Measurements from ENCODE around the gene COL6A2.
"Not testable (repeated sequence)": the region's sequence is repeated elsewhere in the genome, so short reads cannot be mapped to it uniquely, and the experiment has no call there.

The COL6A2 gene

DNA sequence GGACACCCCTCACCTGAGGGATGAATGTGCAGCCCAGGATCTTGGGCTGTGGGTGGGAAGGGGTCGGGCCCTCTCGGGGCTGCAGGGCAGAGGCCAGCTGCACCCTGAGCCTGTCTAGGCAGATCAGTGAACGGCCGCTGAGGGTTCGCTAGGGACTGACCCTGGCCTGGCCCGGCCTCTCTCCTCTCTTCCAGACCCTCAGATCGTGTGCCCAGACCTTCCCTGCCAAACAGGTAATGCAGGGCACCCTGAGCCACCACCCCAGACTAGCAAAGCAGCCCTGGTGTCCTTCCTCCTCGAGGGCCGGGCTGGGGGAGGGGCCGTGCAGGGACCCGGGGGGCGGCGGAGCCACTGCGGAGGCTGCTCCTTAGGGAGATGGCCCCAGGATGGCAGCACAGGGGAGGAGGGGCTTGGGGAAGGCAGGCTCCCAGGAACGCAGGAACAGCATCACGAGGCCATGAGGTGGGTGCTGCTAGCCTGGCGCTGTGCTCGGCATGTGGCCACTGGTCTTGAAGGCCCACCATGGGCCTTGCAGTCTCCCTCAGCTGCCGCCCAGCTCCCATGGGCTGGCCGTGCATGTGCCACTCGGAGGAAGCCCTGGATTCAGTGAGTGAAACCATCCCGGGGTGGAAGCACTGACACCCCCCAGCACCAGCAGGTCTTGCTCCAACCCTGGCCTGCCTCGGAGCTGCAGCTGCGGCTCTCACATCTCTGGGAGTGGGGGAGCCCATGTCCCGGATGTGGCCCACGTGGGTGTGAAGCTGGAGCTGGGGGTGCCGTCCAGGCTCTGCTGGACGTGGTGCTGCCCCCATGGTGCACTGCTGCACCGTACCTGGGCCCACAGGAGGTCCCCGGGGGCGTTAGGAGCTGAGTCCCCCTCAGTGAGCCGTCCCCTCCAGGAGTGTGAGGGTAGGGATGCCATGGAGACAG, 28.7 kb downstream of the COL6A2 start:
- no peak for DNase-seq (ENCODE audit: low spot score)

GRCh38 chr21:46127239-46128105, 29.6 kb downstream of the COL6A2 start:
- DNase-seq (ENCODE audit: low spot score) = no peak

- no peak for DNase-seq (ENCODE audit: low spot score)
These were observed 30.4 kb downstream of the COL6A2 start for GRCh38 chr21:46128106-46128932.

GRCh38 chr21:46128933-46129571, 31.1 kb downstream of the COL6A2 start:
- DNase-seq (ENCODE audit: low spot score) = no peak

GRCh38 chr21:46129846-46130651, 32.1 kb downstream of the COL6A2 start:
- no peak for DNase-seq (ENCODE audit: low spot score)

DNA sequence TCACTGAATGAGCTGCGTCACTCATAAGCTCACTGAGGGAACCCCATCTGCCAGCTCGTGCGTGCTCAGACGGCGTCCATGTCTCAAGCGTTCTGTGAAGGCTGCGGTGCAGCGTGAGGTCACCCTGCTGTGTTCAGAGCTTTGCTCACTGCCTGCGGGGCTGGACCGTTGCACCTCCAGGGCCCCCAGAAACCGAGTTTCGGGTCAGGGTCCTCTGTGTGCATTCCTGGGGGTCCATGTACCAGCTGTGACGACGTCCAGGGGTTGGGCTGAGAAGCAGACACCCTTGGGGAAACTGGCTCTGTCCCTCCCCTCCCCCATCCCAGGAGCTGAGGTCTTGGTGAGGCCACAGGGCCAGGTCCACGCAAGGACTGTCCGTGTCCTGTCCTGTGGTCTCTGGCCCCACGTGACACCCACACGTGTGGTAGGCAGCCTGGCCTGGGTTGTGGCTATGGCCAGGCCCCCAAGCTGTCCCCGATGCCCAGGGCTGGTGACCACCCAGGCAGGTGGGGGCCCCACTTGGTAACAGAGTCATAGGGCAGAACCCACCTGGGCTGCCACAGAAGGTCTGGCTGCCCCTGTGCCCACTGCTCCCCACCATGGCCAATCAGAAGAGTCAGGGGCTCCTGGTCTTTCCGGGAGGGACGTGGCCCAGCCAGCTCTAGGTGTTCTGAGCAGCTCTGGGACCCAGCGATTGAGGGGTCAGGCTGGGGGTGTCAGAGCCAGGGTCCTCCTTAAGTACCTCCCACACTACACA, 33.1 kb downstream of the COL6A2 start:
- DNase-seq (ENCODE audit: low spot score) = no peak

DNA sequence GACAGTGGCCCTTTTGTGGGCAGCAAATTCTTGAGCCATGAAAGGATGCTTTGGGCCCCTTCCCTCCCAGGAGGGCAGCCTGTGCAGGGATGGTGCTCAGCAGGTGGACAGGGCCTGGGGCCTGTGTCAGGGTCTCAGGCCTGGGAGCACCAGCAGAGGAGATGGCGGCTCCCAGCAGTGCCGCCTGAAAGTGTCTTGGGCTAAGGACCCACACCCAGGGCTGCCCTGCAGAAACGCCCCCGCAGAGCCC, 33.6 kb downstream of the COL6A2 start:
- DNase-seq (ENCODE audit: low spot score) = no peak

DNA sequence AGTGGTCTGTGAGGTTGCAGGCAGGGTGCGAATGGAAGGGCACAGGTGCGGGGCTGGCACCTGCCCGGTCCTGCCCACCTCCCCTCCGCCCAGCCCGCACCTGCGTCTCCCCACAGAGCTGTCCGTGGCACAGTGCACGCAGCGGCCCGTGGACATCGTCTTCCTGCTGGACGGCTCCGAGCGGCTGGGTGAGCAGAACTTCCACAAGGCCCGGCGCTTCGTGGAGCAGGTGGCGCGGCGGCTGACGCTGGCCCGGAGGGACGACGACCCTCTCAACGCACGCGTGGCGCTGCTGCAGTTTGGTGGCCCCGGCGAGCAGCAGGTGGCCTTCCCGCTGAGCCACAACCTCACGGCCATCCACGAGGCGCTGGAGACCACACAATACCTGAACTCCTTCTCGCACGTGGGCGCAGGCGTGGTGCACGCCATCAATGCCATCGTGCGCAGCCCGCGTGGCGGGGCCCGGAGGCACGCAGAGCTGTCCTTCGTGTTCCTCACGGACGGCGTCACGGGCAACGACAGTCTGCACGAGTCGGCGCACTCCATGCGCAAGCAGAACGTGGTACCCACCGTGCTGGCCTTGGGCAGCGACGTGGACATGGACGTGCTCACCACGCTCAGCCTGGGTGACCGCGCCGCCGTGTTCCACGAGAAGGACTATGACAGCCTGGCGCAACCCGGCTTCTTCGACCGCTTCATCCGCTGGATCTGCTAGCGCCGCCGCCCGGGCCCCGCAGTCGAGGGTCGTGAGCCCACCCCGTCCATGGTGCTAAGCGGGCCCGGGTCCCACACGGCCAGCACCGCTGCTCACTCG, 34.1 kb downstream of the COL6A2 start:
- DNase-seq (ENCODE audit: low spot score) = no peak

DNA sequence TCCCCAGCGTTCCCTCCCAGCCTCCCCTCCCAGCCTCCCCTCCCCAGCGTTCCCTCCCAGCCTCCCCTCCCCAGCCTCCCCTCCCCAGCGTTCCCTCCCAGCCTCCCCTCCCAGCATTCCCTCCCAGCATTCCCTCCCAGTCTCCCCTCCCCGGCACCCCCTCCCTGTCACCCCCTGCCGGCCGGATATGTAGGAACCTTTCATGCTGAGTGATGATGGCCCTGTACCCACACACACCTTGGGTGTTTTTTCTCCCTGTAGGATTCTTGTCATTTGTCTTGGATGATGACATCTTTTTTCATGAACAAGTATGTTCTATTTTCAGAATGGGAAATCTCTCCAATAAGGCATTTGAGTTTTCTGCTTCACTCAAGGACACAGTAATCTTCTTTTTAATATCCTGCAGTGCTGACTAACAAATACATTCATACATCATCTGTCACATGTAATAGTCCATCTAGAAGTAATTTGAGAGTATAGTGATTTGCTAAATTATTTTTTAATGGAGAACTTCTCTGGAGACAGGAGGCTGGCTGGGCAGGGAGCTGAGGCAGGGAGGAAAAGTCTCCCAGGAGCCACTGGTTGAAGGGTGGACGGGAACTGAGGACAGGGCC, 38.0 kb downstream of the COL6A2 start:
- no peak for DNase-seq (ENCODE audit: low spot score)

GRCh38 chr21:46136739-46137349, 38.9 kb downstream of the COL6A2 start:
- no peak for DNase-seq (ENCODE audit: low spot score)

- no peak for DNase-seq (ENCODE audit: low spot score)
These were observed 40.0 kb downstream of the COL6A2 start for GRCh38 chr21:46137908-46138307.

DNA sequence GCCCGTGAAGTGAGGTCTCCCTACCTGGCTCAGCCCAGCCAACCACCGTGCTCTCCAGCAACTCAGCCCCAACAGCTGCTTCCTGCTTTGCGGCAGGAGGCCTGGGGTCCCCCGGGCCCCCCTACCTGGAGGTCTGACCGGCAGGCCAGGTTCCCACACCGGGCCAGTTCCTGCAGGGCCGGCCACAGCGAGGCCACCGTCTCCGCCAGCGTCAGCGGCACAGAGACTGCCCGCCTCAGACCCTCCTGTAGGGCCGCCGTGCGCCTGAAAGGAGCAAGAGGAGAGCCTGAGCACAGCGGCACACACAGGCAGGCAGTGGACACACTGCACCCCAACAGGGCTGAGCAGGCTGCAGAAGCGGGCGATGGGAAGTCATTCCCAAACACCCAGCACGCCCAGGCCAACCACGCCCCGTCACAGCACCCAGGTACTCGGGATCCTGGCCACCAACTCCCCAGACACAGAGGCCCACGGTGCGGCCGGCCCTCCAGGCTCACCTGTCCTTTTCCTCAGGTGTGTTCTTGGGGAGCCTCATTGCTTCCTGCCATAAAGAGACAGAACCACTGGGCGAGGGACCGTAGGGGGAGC, 40.6 kb downstream of the COL6A2 start:
- no peak for DNase-seq (ENCODE audit: low spot score)

DNA sequence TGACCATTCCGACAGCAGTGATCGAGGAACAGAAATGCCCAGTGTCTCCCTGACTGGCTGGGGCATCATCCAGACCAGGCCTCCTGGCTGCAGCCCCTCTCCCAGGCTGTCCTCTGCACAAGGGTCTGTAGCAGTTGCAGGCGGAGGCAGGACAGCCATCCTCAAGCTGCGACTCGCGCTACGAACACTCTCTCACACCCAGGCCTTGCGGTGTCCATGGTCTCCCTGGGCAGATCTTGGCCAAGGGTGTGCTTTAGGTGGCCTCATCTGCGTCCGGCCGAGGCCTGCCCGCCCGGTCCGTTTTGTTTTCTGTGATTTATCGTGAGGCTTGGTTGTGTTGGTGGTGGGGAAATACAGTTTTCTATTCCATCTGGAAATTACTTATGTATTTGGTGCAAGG, 41.8 kb downstream of the COL6A2 start:
- DNase-seq (ENCODE audit: low spot score) = no peak

- not testable (repeated sequence) for DNase-seq (ENCODE audit: low spot score)
These were observed 42.6 kb downstream of the COL6A2 start for GRCh38 chr21:46140352-46141003.

DNA sequence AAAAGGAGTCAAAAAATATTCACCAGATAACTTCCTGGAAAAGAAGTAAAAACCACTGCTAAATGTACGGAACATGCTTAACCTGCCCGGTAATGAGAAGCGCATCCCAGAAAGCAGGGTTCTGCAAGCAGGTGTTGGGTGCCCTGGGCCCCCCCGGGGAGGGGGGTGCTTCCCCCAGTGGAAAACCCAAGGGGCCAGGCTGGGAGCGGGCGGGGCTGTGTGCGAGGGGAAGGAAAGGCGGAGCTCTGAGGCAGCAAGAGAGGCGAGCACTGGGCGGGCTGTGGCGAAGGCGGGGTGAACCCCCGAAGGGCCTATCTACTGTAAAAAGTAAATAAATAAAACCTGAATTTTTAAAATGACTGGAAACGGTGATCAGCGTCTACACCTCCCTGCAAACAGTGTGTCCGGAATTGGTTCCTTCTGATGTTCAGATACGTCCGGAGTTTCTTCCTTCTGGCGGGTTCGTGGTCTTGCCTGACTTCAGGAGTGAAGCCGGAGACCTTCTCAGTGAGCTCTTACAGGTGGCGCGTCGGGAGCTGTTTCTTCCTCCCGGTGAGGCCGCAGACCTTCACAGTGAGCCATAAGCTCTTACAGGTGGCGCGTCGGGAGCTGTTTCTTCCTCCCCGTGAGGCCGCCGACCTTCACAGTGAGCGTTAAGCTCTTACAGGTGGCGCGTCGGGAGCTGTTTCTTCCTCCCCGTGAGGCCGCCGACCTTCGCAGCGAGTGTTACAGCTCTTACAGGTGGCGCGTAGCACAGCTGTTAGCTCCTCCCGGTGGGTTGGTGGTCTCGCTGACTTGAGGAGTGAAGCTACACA, 44.1 kb downstream of the COL6A2 start:
- DNase-seq (ENCODE audit: low spot score) = no peak

DNA sequence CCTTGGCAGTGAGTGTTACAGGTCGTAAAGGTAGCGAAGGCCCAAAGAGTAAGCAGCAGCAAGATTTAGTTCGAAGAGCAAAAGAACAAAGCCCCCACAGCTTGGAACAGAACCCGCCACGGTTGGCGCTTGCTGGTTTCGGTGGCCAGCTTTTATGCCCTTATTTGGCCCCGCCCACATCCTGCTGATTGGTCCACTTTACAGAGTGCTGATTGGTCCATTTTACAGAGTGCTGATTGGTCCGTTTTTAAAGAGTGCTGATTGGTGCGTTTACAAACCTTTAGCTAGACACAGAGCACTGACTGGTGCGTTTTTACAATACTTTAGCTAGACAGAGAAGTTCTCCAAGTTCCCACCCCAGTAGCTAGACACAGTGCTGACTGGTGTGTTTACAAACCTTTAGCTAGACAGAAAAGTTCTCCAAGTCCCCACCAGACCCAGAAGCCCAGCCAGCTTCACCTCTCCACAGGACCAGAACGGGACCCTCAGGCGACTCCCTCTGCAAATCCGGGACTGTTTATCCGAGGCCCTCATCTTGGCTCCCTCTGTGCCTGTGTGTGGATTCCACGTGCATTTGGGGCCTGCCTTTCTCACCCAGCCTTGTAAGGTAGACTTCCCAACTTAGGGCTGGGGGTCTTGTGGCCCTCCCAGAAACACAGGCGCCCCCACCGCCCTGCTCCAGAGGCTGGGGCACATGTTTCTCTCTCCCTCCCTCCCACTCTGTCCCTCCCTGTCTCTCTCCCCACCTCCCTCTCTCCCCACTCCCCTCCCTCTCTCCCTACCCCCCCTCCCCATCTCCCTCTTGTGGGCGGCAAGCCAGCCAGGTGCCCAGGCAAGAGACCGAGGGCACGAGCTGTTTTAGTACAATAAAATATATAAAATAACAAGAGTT, 44.9 kb downstream of the COL6A2 start:
- no peak for DNase-seq (ENCODE audit: low spot score)

All from kidney capillary endothelial cell (primary cell).